Raji (cell line): ENCODE data around the gene CSH1.
"Not testable (repeated sequence)": the region's sequence is repeated elsewhere in the genome, so short reads cannot be mapped to it uniquely, and the experiment has no call there.

ENCODE experiments used
- POLR2A ChIP-seq: IDR thresholded peaks from 2 replicates; pipeline ENCODE4 v1.6.1; 2011; ENCODE audit warnings: low read depth, low read length, control low read depth; ENCODE audit not compliant: insufficient read depth

CSH1 gene

DNA sequence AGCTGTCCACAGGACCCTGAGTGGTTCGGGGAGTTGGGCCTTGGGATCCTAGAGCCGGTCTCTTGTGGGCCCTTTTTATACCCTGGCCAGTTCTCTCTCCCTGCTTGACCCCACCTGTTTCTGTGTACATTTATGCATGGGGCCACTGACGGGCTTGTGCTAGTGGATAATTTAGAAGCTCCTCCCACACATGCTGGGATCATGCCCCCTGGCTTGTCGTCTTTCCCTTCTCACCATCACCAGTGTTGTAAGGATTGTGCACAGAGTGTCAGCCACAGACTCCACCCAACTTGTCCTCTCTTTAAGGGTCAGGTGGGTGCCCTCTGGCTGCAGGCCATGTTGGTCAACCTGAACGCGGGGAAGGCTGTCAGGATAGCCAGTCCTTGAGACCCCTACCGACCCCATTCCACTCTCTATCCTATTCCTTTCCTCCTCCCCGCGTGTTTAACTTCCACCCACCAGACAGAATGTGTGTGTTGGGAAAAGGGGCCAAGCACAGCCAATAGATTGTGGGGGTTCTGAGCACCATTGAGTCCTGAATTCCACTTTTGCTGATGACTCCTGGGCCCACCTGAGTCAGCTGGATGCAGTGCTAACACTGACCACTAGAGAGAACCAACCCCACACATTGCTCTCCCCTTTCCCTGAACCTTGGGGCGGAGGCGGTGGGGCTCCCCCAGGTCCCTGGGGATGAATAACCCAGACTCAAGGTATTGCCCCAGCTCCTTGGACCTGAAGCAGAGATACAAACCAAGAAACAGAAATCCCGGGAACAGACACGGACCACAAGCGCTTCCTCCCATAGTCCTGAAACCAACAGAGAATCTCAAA is at the start of gene CSH1:
TSS of gene CSH1 (minus strand) at position 51 of the 831 bp plus-strand sequence. CDS start 63 bp downstream, outside the sequence.
- TF ChIP-seq POLR2A, result not testable (repeated sequence)

GRCh38 chr17:63945784-63946439 is 49.5 kb upstream of the CSH1 start:
- peak; percentile 75 for TF ChIP-seq POLR2A

DNA sequence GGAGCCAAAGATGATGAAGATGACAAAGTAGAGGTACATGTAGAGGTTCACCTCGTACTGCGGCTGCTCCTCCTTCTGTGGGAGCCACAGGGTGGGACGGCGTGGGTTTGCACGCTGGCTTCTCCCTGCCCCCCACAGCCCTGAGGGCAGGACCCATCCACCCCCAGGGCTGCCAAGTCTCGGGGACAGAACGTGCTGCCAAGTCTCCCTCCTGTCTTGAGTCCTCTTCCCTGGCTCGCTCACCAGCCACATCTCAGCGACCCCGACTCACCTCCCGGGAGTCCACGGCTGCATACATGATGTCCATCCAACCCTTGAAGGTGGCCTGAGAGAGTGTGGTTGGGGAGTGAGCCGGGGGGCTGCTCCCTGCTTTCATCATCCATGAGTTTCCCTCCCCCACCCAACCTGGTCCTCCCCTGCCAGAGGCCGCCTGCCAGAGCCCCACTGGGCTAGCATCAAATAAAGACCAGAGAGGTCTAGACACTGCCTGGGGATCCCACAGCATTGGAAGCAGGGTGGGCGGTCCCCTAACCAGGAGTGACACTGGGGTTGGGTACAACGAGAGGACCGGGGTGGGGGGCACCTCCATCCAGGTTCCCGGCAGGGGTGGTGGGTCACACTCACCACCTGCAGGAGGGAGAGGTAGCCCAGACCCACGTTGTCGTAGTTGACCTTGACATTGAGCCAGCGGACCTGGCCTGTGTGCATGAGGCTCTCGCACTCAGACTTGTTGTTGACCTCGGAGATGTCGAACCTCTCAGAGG is 48.5 kb upstream of the CSH1 start:
- no peak for TF ChIP-seq POLR2A

- TF ChIP-seq POLR2A, result no peak
These were observed 47.4 kb upstream of the CSH1 start for GRCh38 chr17:63943745-63944144.

- TF ChIP-seq POLR2A, result no peak
These were observed 46.1 kb upstream of the CSH1 start for GRCh38 chr17:63942309-63942985.

- TF ChIP-seq POLR2A, result no peak
These were observed 45.4 kb upstream of the CSH1 start for GRCh38 chr17:63941751-63942150.

DNA sequence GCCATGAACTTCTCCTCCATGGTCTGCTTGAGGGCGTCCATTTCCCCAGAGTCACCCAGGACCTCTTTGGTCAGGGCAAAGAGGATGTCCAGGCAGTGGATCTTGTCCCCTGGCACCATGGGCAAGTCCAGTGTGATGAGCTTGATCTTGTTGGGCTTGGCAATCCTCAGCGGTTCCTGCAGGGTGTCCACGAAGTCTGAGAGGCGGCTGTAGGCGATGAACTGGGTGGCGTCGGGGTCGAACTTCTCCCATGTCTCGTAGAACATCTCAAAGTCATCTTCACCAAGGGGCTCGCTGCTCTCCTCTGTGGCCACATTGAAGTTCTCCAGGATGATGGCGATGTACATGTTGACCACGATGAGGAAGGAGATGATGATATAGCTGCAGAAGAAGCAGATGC is 44.8 kb upstream of the CSH1 start:
- TF ChIP-seq POLR2A, result no peak

DNA sequence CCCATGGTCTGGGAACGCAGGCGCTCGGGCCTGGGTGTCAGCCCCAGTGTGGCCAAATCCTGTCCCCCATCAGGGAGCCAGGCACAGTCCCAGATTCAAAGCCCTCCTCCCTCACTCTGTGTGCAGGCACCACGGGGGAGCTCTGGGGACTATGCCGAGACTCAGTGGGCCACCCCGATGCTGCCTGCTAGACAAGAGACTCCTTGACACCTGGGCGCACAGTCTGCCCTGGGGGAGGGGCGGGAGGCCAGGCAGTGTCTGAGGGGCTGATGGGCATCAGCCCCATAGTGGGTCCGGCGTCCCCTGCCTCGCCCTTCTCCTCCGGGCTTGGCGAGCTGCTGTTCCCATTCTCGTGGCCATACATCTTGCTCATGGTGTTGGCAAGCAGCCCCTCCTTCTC is 44.2 kb upstream of the CSH1 start:
- TF ChIP-seq POLR2A, result no peak

DNA sequence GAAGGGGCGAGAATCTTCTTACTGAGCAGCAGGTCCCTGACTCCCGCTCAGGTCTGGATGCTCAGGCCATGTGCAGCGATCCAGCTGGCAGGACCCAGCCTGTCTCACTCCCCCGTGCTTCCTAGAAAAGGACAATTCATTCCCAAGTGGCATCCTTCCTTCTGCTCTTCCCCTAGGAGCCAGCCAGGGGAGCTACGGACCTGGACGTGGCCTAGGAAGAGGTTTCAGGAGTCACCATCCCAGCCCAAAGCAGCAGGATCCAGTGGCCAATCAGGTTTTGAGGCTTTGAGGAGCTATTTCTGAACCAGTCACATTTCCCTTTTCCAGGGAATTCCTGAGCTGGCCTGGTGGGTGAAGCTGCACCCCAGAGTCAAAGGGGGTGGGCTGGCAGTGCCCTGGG is 43.5 kb upstream of the CSH1 start:
- no peak for TF ChIP-seq POLR2A

DNA sequence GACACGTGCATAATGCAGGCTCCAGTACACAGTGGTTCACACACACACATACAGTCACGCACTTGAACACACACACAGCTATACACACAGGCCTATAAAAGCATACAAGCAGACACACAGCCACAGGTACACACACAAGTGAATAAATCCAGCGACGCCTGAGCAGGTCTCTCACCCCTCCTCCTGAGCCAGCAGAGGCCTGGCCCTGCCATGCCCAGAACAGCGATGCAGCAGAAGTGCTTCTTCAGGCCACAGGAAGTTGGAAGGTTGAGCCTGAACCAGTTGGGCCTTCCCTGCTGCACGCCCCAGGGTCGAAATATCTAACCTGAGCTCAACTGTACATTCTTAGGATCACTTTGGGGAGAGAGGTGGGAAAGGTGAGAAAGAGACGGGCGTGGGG is 43.0 kb upstream of the CSH1 start:
- no peak for TF ChIP-seq POLR2A

DNA sequence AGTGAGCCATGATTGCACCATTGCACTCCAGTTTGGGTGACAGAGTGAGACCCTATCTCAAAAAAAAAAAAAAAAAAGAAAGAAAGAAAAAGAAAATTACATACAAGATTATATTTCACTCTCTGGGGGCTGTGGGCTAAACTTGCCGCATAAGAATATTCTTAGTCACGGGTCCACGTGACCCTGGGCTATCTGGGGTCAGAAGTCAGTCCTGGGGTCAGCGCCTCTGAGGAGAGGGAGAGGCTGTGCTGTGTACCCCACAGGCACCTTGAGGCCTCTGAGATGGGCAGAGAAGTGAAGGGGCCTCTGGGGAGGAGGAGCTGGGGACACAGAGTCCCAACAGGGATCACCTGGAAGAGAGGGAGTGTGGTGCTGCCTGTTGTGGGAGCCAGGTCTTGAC is 41.5 kb upstream of the CSH1 start:
- no peak for TF ChIP-seq POLR2A

- TF ChIP-seq POLR2A, result no peak
These were observed 40.9 kb upstream of the CSH1 start for GRCh38 chr17:63937319-63937718.

- peak; percentile 54 for TF ChIP-seq POLR2A
These were observed 38.1 kb upstream of the CSH1 start for GRCh38 chr17:63934183-63935112.

DNA sequence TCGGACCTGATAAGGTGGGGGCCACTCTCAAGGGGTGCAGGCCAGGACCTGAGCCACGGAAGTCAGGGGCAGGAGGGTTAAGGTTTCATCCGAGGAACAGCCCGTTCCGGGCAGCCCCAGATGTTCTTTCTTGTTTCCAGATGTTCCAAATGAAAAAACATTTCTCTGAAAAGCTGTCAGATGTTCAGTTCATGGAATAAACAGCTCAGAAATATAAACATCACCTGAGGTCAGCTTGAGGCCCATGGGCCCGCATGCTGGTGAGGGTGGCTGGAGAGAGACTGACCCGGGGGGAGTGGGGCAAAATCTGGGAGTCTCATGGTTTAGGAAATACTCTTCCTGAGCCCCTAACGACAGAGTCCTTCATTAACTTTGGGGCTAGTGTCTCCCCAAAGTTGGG is 37.2 kb upstream of the CSH1 start:
- TF ChIP-seq POLR2A, result no peak
